SJSA1 (cell line): ENCODE measurements around the gene MOV10L1. TPM values are rescaled to one million over a fixed set of nuclear protein-coding genes. Genes with fewer than 3 reads are reported as not detected.

Experiments
- DNase-seq, 2 experiments: peaks; one replicate each; pipeline ENCODE4 v3.0.0-alpha.2; 2015 to 2020; ENCODE audit warnings: low spot score in 2 of 2, low read depth in 1 of 2
- H3K27ac ChIP-seq: fragments of 250-450 bp; sonication (Bioruptor Pico); 2 replicates; pipeline ENCODE4 v1.5.1; 2020; ENCODE audit warnings: mild to moderate bottlenecking, moderate library complexity
- H3K27me3 ChIP-seq: fragments of 250-450 bp; sonication (Bioruptor Pico); replicated peaks from 2 replicates; pipeline ENCODE4 v1.5.1; 2020; ENCODE audit warnings: mild to moderate bottlenecking, moderate library complexity
- H3K36me3 ChIP-seq: fragments of 250-450 bp; sonication (Bioruptor Pico); 2 replicates; pipeline ENCODE4 v1.5.1; 2020; ENCODE audit warnings: mild to moderate bottlenecking
- H3K4me1 ChIP-seq: fragments of 250-450 bp; sonication (Bioruptor Pico); replicated peaks from 2 replicates; pipeline ENCODE4 v1.6.1; 2021; ENCODE audit warnings: mild to moderate bottlenecking
- H3K4me3 ChIP-seq: fragments of 250-450 bp; sonication (Bioruptor Pico); 2 replicates; pipeline ENCODE4 v1.5.1; 2020; ENCODE audit warnings: mild to moderate bottlenecking
- H3K9me3 ChIP-seq: fragments of 250-450 bp; sonication (Bioruptor Pico); replicated peaks from 2 replicates; pipeline ENCODE4 v1.5.1; 2020; ENCODE audit warnings: mild to moderate bottlenecking
- total RNA-seq: library from RNA; depleted of rRNA; stranded (reverse); fragments of >200 nt; shearing (Covaris generic); gene quantifications from 2 replicates; pipeline ENCODE4 v1.2.3, GENCODE V29; 2014; rRNA removed

The MOV10L1 gene
- total RNA-seq = 0.97 and 1.7 TPM in 2 replicates

GRCh38 chr22:50089682-50090411 lies at the start of gene MOV10L1:
Gene MOV10L1 (plus strand): TSS chr22:50090006. CDS start chr22:50090089, 83 bp downstream.
- no peak within 1 kb of the TSS for H3K4me3 ChIP-seq
- DNase-seq = no peak
- peaks cover 10% of the 10 kb centered on the region for H3K9me3 ChIP-seq
- no peaks in the 10 kb centered on the region for H3K4me1 ChIP-seq
- no peaks in the 10 kb centered on the region for H3K36me3 ChIP-seq
- H3K27ac ChIP-seq = no peak within 1 kb of the TSS
- H3K27me3 ChIP-seq = no peaks in the 10 kb centered on the region; the same call in 1 of the 2 replicates

- 0 out of 2 replicates have a peak, but pooled peaks cover 4% of the 10 kb centered on the region for H3K27me3 ChIP-seq
- DNase-seq = no peak
- H3K9me3 ChIP-seq = peaks cover 6% of the 10 kb centered on the region; the same call in 1 of the 2 replicates
- no peak overlapping the region for H3K27ac ChIP-seq
- no peak overlapping the region for H3K4me3 ChIP-seq
- 0 out of 2 replicates have a peak, but pooled peaks cover 3% of the 10 kb centered on the region for H3K4me1 ChIP-seq
- H3K36me3 ChIP-seq = no peaks in the 10 kb centered on the region
Measured at GRCh38 chr22:50040717-50041116, 49.1 kb upstream of the MOV10L1 start.

- Histone ChIP-seq H3K9me3 (peaks cover 6% of the 10 kb centered on the region; the same call in 1 of the 2 replicates), H3K27me3 (0 out of 2 replicates have a peak, but pooled peaks cover 4% of the 10 kb centered on the region), H3K4me3 (no peak overlapping the region), H3K4me1 (no peaks in the 10 kb centered on the region), H3K27ac (no peak overlapping the region), H3K36me3 (no peaks in the 10 kb centered on the region)
- DNase-seq = no peak
Measured at GRCh38 chr22:50041361-50042065, 48.3 kb upstream of the MOV10L1 start.

- Histone ChIP-seq H3K27ac (no peak overlapping the region), H3K36me3 (no peaks in the 10 kb centered on the region), H3K4me1 (no peaks in the 10 kb centered on the region), H3K9me3 (no peaks in the 10 kb centered on the region), H3K4me3 (no peak overlapping the region), H3K27me3 (0 out of 2 replicates have a peak, but pooled peaks cover 4% of the 10 kb centered on the region)
- DNase-seq = no peak
Measured at GRCh38 chr22:50044485-50045118, 45.2 kb upstream of the MOV10L1 start.

GRCh38 chr22:50045211-50046018 lies 44.4 kb upstream of the MOV10L1 start:
- Histone ChIP-seq H3K27me3 (0 out of 2 replicates have a peak, but pooled peaks cover 4% of the 10 kb centered on the region), H3K27ac (no peak overlapping the region), H3K36me3 (no peaks in the 10 kb centered on the region), H3K4me3 (no peak overlapping the region), H3K4me1 (no peaks in the 10 kb centered on the region), H3K9me3 (no peaks in the 10 kb centered on the region)
- DNase-seq = no peak

GRCh38 chr22:50046019-50046415 lies 43.8 kb upstream of the MOV10L1 start:
- no peak overlapping the region for H3K27ac ChIP-seq
- 0 out of 2 replicates have a peak, but pooled peaks cover 4% of the 10 kb centered on the region for H3K27me3 ChIP-seq
- DNase-seq = no peak
- no peaks in the 10 kb centered on the region for H3K36me3 ChIP-seq
- H3K9me3 ChIP-seq = no peaks in the 10 kb centered on the region
- H3K4me3 ChIP-seq = no peak overlapping the region
- no peaks in the 10 kb centered on the region for H3K4me1 ChIP-seq

- H3K4me1 ChIP-seq = no peaks in the 10 kb centered on the region
- DNase-seq = no peak
- H3K36me3 ChIP-seq = no peaks in the 10 kb centered on the region
- no peak overlapping the region for H3K4me3 ChIP-seq
- H3K9me3 ChIP-seq = no peaks in the 10 kb centered on the region
- peaks cover 6% of the 10 kb centered on the region; the same call in 1 of the 2 replicates for H3K27me3 ChIP-seq
- no peak overlapping the region for H3K27ac ChIP-seq
Measured at GRCh38 chr22:50046481-50047245, 43.1 kb upstream of the MOV10L1 start.

- Histone ChIP-seq H3K4me1 (no peaks in the 10 kb centered on the region), H3K36me3 (no peaks in the 10 kb centered on the region), H3K9me3 (no peaks in the 10 kb centered on the region), H3K27me3 (peaks cover 10% of the 10 kb centered on the region; the same call in 1 of the 2 replicates), H3K4me3 (no peak overlapping the region), H3K27ac (no peak overlapping the region)
- no peak for DNase-seq
Measured at GRCh38 chr22:50047346-50047745, 42.5 kb upstream of the MOV10L1 start.

GRCh38 chr22:50048061-50048765 lies 41.6 kb upstream of the MOV10L1 start:
- no peak for DNase-seq

GRCh38 chr22:50048836-50049235 lies 41.0 kb upstream of the MOV10L1 start:
- DNase-seq = no peak
- no peak overlapping the region for H3K4me3 ChIP-seq

More at GRCh38 chr22:50048061-50048765, 41.6 kb upstream of the MOV10L1 start:
- Histone ChIP-seq H3K4me3 (no peak overlapping the region), H3K27me3 (peaks cover 10% of the 10 kb centered on the region; the same call in 1 of the 2 replicates), H3K4me1 (no peaks in the 10 kb centered on the region), H3K27ac (no peak overlapping the region), H3K36me3 (no peaks in the 10 kb centered on the region), H3K9me3 (no peaks in the 10 kb centered on the region)

GRCh38 chr22:50049299-50050195 lies 40.3 kb upstream of the MOV10L1 start:
- no peaks in the 10 kb centered on the region for H3K9me3 ChIP-seq
- H3K4me1 ChIP-seq = no peaks in the 10 kb centered on the region
- H3K27me3 ChIP-seq = peaks cover 6% of the 10 kb centered on the region; the same call in 1 of the 2 replicates
- H3K27ac ChIP-seq = no peak overlapping the region
- DNase-seq = no peak
- H3K4me3 ChIP-seq = no peak overlapping the region
- no peaks in the 10 kb centered on the region for H3K36me3 ChIP-seq

More at GRCh38 chr22:50048836-50049235, 41.0 kb upstream of the MOV10L1 start:
- H3K36me3 ChIP-seq = no peaks in the 10 kb centered on the region
- no peaks in the 10 kb centered on the region for H3K4me1 ChIP-seq
- H3K27me3 ChIP-seq = peaks cover 7% of the 10 kb centered on the region; the same call in 1 of the 2 replicates
- H3K27ac ChIP-seq = no peak overlapping the region
- no peaks in the 10 kb centered on the region for H3K9me3 ChIP-seq
